Measurements from ENCODE around the gene EXOC3L1. TPM values are rescaled to one million over a fixed set of nuclear protein-coding genes. Genes with fewer than 3 reads are reported as not detected.
A peak's percentile ranks its signal among the peaks of the same experiment; 100 is the strongest.

The EXOC3L1 gene
- total and polyA plus RNA-seq, 2 of the 13 experiments (the other 11 are each of a cell fraction or from before 2014, with no cell fraction given) = 0.12 TPM; not detected in 1

DNA sequence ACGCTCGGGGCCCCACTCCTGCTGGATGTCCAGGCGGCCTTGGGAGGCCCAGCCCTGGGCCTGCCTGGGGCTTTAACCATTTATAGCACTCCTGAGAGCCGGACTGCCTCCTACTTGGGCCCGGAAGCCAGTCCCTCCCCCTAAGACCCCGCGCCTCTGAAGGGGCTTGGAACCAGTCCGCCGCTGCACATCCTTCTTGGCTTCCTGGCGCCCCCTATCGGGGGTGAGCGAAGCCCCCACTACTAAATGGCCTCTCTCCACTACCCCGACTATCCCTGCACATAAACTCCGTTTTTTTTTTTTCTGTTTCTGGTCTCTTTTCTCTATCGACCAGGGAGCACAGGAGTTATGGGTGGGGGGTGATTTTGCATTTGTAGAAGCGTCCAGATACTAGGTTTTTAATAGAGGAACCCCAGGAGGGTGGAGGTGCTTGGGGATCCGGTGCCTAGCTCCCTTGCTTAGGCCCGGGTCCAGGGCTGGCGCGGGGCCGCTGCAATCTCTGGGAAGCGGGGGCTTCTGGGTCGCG is 20.2 kb downstream of the EXOC3L1 start:
- Histone ChIP-seq H2AFZ (ENCODE audit: low read length) (peak overlapping the region; percentile 30), H4K20me1 (ENCODE audit: insufficient read depth, low read length) (no peaks in the 10 kb centered on the region), H3K27me3 (ENCODE audit: control insufficient read depth in 1 of 2, insufficient read depth in 2 of 2, low read length in 2 of 2) (peaks cover 9 to 40% of the 10 kb centered on the region in 2 experiments), H3K4me1 (ENCODE audit: insufficient read depth, low read length) (peaks cover 68% of the 10 kb centered on the region), H3K27ac (ENCODE audit: extremely low read length, insufficient read depth, low read length) (peak overlapping the region; percentile 71), H3K36me3 (replicated peaks in 1 of 2; ENCODE audit: control insufficient read depth in 1 of 2, insufficient read depth in 2 of 2, low read length in 2 of 2) (no peaks in the 10 kb centered on the region), H3K4me3 (replicated peaks in 1 of 3; ENCODE audit: insufficient read depth in 1 of 3, low read depth in 2 of 3, low read length in 3 of 3) (peak overlapping the region; percentile 65 to 78 (median 67)), H3K9ac (ENCODE audit: insufficient read depth, low read depth, low read length) (peak overlapping the region; percentile 75), H3K9me3 (ENCODE audit: low read length) (no peaks in the 10 kb centered on the region), H3K4me2 (ENCODE audit: low read depth, low read length) (peak overlapping the region; percentile 99), H3K79me2 (ENCODE audit: insufficient read depth, low read length) (no peaks in the 10 kb centered on the region)
- WGBS (ENCODE audit: low lambda C conversion rate) = 5% methylated on average over 19 of the region's 24 CpGs
- ChIA-PET POLR2A (interaction anchor here (1.1 to 3.4 kb wide), 17 partner anchors 10 to 265 kb away, joined by 3 to 54 read pairs (median 5); partner anchors contain the start of genes B3GNT9, CBFB, FBXL8 and HSD11B2), CTCF (ENCODE audit: low intra/inter-chr PET ratio, low total read pairs) (interaction anchor here (1.0 to 1.5 kb wide), 2 partner anchors 10 to 14 kb away, joined by 3 to 4 read pairs; partner anchors contain the start of genes FBXL8, MATCAP1 and TRADD)
- peak; percentile 54 for DNase-seq (ENCODE audit: low spot score)
- peak; percentile 8 for ATAC-seq
- no TSS peak for BruUV-seq (replicated peaks)
- intact Hi-C loops (cut with micrococcal nuclease; ENCODE audit: unreplicated experiment) (loop anchor here (1.0 kb wide), 2 partner anchors 14 to 192 kb away; partner anchors contain the start of gene MATCAP1), in situ Hi-C loops (cut with HindIII; ENCODE audit: extremely low pct_ligation_motif_present, low pct_unique_long_range_greater_than_20kb) (no loop called here)
- FAIRE-seq = no peak
- peak; percentile 18; the same call in 1 of the 2 replicates for TF ChIP-seq ZNF317 (CRISPR knock-in tag; IDR thresholded peaks at IDR 0.05)
- TF ChIP-seq KDM2A (CRISPR knock-in tag; IDR thresholded peaks at IDR 0.05; ENCODE audit: borderline replicate concordance, low read depth) = no peak; the same call in 1 of the 2 replicates
- 0 out of 2 replicates have a peak, but pooled peaks have one; percentile 24 for TF ChIP-seq HNRNPL (IDR thresholded peaks at IDR 0.05; ENCODE audit: low read depth, low read length)
- TF ChIP-seq ZNF446 (CRISPR knock-in tag; IDR thresholded peaks at IDR 0.05) = no peak
- no peak for TF ChIP-seq SOX6 (IDR thresholded peaks at IDR 0.05)
- TF ChIP-seq SOX6 (CRISPR knock-in tag; IDR thresholded peaks at IDR 0.05) = no peak; the same call in 1 of the 2 replicates
- 0 out of 2 replicates have a peak, but pooled peaks have one; percentile 54 for TF ChIP-seq SMAD1 (CRISPR knock-in tag; IDR thresholded peaks at IDR 0.05; ENCODE audit: borderline replicate concordance, low read depth)
- TF ChIP-seq RXRB (CRISPR knock-in tag; IDR thresholded peaks at IDR 0.05; ENCODE audit: borderline replicate concordance) = no peak; the same call in 1 of the 2 replicates
- TF ChIP-seq ZNF30 (CRISPR knock-in tag; IDR thresholded peaks at IDR 0.05) = no peak
- TF ChIP-seq ZNF333 (CRISPR knock-in tag; IDR thresholded peaks at IDR 0.05; ENCODE audit: borderline replicate concordance) = no peak; the same call in 1 of the 2 replicates
- TF ChIP-seq ZNF501 (CRISPR knock-in tag; IDR thresholded peaks at IDR 0.05) = peak; percentile 64
- peak; percentile 35 for TF ChIP-seq XRCC5 (optimal IDR thresholded peaks at IDR 0.05; ENCODE audit: low read length)
- TF ChIP-seq ERF (CRISPR knock-in tag; IDR thresholded peaks at IDR 0.05) = 0 out of 2 replicates have a peak, but pooled peaks have one; percentile 10
- TF ChIP-seq NRL (CRISPR knock-in tag; IDR thresholded peaks at IDR 0.05; ENCODE audit: borderline replicate concordance) = peak; percentile 32; the same call in 1 of the 2 replicates
- TF ChIP-seq SRY (CRISPR knock-in tag; IDR thresholded peaks at IDR 0.05) = peak; percentile 38; the same call in 1 of the 2 replicates
- no peak for TF ChIP-seq MTA3 (CRISPR knock-in tag; IDR thresholded peaks at IDR 0.05)
- TF ChIP-seq, protein P1, sequence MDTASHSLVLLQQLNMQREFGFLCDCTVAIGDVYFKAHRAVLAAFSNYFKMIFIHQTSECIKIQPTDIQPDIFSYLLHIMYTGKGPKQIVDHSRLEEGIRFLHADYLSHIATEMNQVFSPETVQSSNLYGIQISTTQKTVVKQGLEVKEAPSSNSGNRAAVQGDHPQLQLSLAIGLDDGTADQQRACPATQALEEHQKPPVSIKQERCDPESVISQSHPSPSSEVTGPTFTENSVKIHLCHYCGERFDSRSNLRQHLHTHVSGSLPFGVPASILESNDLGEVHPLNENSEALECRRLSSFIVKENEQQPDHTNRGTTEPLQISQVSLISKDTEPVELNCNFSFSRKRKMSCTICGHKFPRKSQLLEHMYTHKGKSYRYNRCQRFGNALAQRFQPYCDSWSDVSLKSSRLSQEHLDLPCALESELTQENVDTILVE (CRISPR knock-in tag; IDR thresholded peaks at IDR 0.05) = 0 out of 2 replicates have a peak, but pooled peaks have one; percentile 6
- TF ChIP-seq TBP (CRISPR knock-in tag; IDR thresholded peaks at IDR 0.05) = no peak
- TF ChIP-seq, protein P2, sequence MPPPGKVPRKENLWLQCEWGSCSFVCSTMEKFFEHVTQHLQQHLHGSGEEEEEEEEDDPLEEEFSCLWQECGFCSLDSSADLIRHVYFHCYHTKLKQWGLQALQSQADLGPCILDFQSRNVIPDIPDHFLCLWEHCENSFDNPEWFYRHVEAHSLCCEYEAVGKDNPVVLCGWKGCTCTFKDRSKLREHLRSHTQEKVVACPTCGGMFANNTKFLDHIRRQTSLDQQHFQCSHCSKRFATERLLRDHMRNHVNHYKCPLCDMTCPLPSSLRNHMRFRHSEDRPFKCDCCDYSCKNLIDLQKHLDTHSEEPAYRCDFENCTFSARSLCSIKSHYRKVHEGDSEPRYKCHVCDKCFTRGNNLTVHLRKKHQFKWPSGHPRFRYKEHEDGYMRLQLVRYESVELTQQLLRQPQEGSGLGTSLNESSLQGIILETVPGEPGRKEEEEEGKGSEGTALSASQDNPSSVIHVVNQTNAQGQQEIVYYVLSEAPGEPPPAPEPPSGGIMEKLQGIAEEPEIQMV (CRISPR knock-in tag; IDR thresholded peaks at IDR 0.05; ENCODE audit: low read depth) = peak; percentile 20; the same call in 1 of the 2 replicates
- 0 out of 2 replicates have a peak, but pooled peaks have one; percentile 75 for TF ChIP-seq SNAI1 (CRISPR knock-in tag; IDR thresholded peaks at IDR 0.05; ENCODE audit: borderline replicate concordance)

Measured in HepG2 (cell line).